ENCODE results near the gene SLC7A11. TPM values are rescaled to one million over a fixed set of nuclear protein-coding genes. Genes with fewer than 3 reads are reported as not detected.

Gene SLC7A11
- total RNA-seq, result 24.9 and 34.4 TPM in 2 replicates

GRCh38 chr4:138242076-138242833 is at the start of gene SLC7A11:
SLC7A11 (minus strand) TSS chr4:138242349; CDS start chr4:138242069, 280 bp downstream.

